HepG2 (cell line): ENCODE results near the gene RRP36. TPM values are rescaled to one million over a fixed set of nuclear protein-coding genes. Genes with fewer than 3 reads are reported as not detected.

Source experiments
- DNMT1 ChIP-seq: sonication (generic); formaldehyde crosslinking; IDR thresholded peaks from 2 replicates; pipeline ENCODE4 v1.5.1; 2020; ENCODE audit warnings: mild to moderate bottlenecking, missing genetic modification reagents
- ELK4 ChIP-seq: sonication (generic); formaldehyde crosslinking; IDR thresholded peaks from 2 replicates; pipeline ENCODE4 v1.9.0; 2021; ENCODE audit warnings: missing genetic modification reagents, borderline replicate concordance
- JDP2 ChIP-seq: sonication (generic); formaldehyde crosslinking; IDR thresholded peaks from 2 replicates; pipeline ENCODE4 v1.8.1; 2022; ENCODE audit warnings: missing genetic modification reagents, borderline replicate concordance
- KDM2A ChIP-seq: sonication (generic); formaldehyde crosslinking; IDR thresholded peaks from 2 replicates; pipeline ENCODE4 v1.4.0; 2020; ENCODE audit warnings: low read depth, missing genetic modification reagents, borderline replicate concordance
- KDM4B ChIP-seq: sonication (generic); formaldehyde crosslinking; IDR thresholded peaks from 2 replicates; pipeline ENCODE4 v1.4.0; 2020; ENCODE audit warnings: missing genetic modification reagents
- KIAA2018 ChIP-seq: sonication (generic); formaldehyde crosslinking; IDR thresholded peaks from 2 replicates; pipeline ENCODE4 v1.5.0; 2020; ENCODE audit warnings: mild to moderate bottlenecking, missing genetic modification reagents, borderline replicate concordance
- MED1 ChIP-seq: sonication (generic); formaldehyde crosslinking; IDR thresholded peaks from 2 replicates; pipeline ENCODE4 v1.4.0; 2020; ENCODE audit warnings: missing genetic modification reagents
- MIER2 ChIP-seq: IDR thresholded peaks from 2 replicates; pipeline ENCODE4 v1.6.1; 2016; ENCODE audit warnings: missing biosample characterization, missing genetic modification reagents
- NFIB ChIP-seq: sonication (generic); formaldehyde crosslinking; IDR thresholded peaks from 2 replicates; pipeline ENCODE4 v1.9.0; 2021; ENCODE audit warnings: missing genetic modification reagents, mild to moderate bottlenecking, borderline replicate concordance
- PLRG1 ChIP-seq: fragments of 450-650 bp; conservative IDR thresholded peaks from 2 replicates; pipeline ENCODE4 v1.6.1; 2016
- SNAPC2 ChIP-seq: sonication (generic); formaldehyde crosslinking; IDR thresholded peaks from 2 replicates; pipeline ENCODE4 v1.8.1; 2022; ENCODE audit warnings: mild to moderate bottlenecking, missing genetic modification reagents
- TIGD3 ChIP-seq: sonication (generic); formaldehyde crosslinking; IDR thresholded peaks from 2 replicates; pipeline ENCODE4 v1.5.1; 2020; ENCODE audit warnings: mild to moderate bottlenecking, missing genetic modification reagents, borderline replicate concordance
- ZBTB43 ChIP-seq: sonication (generic); formaldehyde crosslinking; conservative IDR thresholded peaks from 2 replicates; pipeline ENCODE4 v1.4.0; 2020; ENCODE audit warnings: missing genetic modification reagents
- ZNF253 ChIP-seq: sonication (generic); formaldehyde crosslinking; IDR thresholded peaks from 2 replicates; pipeline ENCODE4 v1.8.0; 2022; ENCODE audit warnings: mild to moderate bottlenecking, missing genetic modification reagents, borderline replicate concordance
- ZNF432 ChIP-seq: sonication (generic); formaldehyde crosslinking; IDR thresholded peaks from 2 replicates; pipeline ENCODE4 v1.5.0; 2020; ENCODE audit warnings: missing genetic modification reagents, mild to moderate bottlenecking, borderline replicate concordance
- ZNF446 ChIP-seq: sonication (generic); formaldehyde crosslinking; IDR thresholded peaks from 2 replicates; pipeline ENCODE4 v1.5.0; 2020; ENCODE audit warnings: mild to moderate bottlenecking, missing genetic modification reagents
- ZNF772 ChIP-seq: sonication (generic); formaldehyde crosslinking; IDR thresholded peaks from 2 replicates; pipeline ENCODE4 v1.5.0; 2020; ENCODE audit warnings: mild to moderate bottlenecking, missing genetic modification reagents
- polyA plus RNA-seq, 8 experiments: library from polyadenylated mRNA; depleted of rRNA in 3 of 8; stranded (reverse) in 7 of 8; unstranded in 1 of 8; fragments of >200 nt; fragmentation: Illumina TruSeq in 4 of 8; extraction: Trizol in 4 of 8; gene quantifications; 2 replicates each; pipeline versions ENCODE4 v1.2.1 to v1.2.3, GENCODE V29; 2011 to 2016; ENCODE audit warnings: low read depth in 4 of 8, missing spikeins in 1 of 8, mixed read lengths in 1 of 8; ENCODE audit not compliant: insufficient read depth in 1 of 8
- total RNA-seq, 5 experiments: library from RNA; depleted of rRNA; stranded (reverse); fragments of >200 nt; fragmentation: Illumina TruSeq; extraction: Trizol; gene quantifications; 2 replicates each; pipeline ENCODE4 v1.2.3, GENCODE V29; 2016; ENCODE audit warnings: low read depth in 1 of 5

Gene RRP36
- total and polyA plus RNA-seq, 2 of the 13 experiments (the other 11 are each of a cell fraction or from before 2014, with no cell fraction given), result 29.5 to 144 TPM

GRCh38 chr6:42984001-42984923 lies 37.2 kb upstream of the RRP36 start, which contains the start of gene PPP2R5D (continued):
- TF ChIP-seq ZNF253 (CRISPR knock-in tag) (no peak), ZNF446 (CRISPR knock-in tag) (peak; percentile 59), ZNF772 (CRISPR knock-in tag) (peak; percentile 34; the same call in 1 of the 2 replicates), ZNF432 (CRISPR knock-in tag) (no peak), JDP2 (CRISPR knock-in tag) (no peak), KDM2A (peak; percentile 47), MED1 (peak; percentile 72), NFIB (no peak), KDM4B (no peak), DNMT1 (CRISPR knock-in tag) (no peak), PLRG1 (no peak), SNAPC2 (peak; percentile 94), MIER2 (0 out of 2 replicates have a peak, but pooled peaks have one; percentile 59), KIAA2018 (no peak), ELK4 (no peak), ZBTB43 (peak; percentile 84; the same call in 1 of the 2 replicates), TIGD3 (CRISPR knock-in tag) (no peak; the same call in 1 of the 2 replicates)
